IMR-90 (cell line): ENCODE measurements around the gene SLC35F1. TPM values are rescaled to one million over a fixed set of nuclear protein-coding genes. Genes with fewer than 3 reads are reported as not detected.

Source experiments
- ATAC-seq: fragments of 200-7000 bp; cut with Tn5 transposase; 2 replicates; pipeline ENCODE4 v1.9.1; 2020; ENCODE audit warnings: low read depth, mild to moderate bottlenecking, moderate library complexity
- BruUV-seq: library from RNA; stranded (reverse); fragments of 400-500 nt; replicated peaks from 2 replicates; lab custom pipeline; 2021; lab: Mats Ljungman, UMichigan
- CTCF ChIA-PET: fragments of 300-600 bp; formaldehyde crosslinking; extraction: SDS; loops from one replicate; lab custom pipeline; 2021; ENCODE audit warnings: antibody characterized with exemption; lab: Yijun Ruan, JAX
- POLR2A ChIA-PET: fragments of 300-600 bp; sonication (Branson Sonifier 250); formaldehyde crosslinking; loops from one replicate; lab custom pipeline; 2022; ENCODE audit warnings: antibody characterized with exemption; ENCODE audit not compliant: unreplicated experiment; lab: Charles Lee
- DNase-seq: peaks from one replicate; pipeline ENCODE4 v3.0.0; 2013
- H2AFZ ChIP-seq: replicated peaks from 2 replicates; pipeline ENCODE3; 2013; ENCODE audit warnings: low read length, mild to moderate bottlenecking; ENCODE audit not compliant: poor library complexity
- H2AK5ac ChIP-seq: 2 replicates; pipeline ENCODE4 v1.6.1; 2013; ENCODE audit warnings: low read depth, low read length, inconsistent platforms
- H2AK9ac ChIP-seq: replicated peaks from 2 replicates; pipeline ENCODE3; 2013; ENCODE audit warnings: mild to moderate bottlenecking, low read depth, low read length, moderate library complexity; ENCODE audit not compliant: poor library complexity
- H2BK120ac ChIP-seq: 2 replicates; pipeline ENCODE4 v1.6.1; 2013; ENCODE audit warnings: low read depth, low read length, inconsistent platforms
- H2BK15ac ChIP-seq: 3 replicates; pipeline ENCODE4 v1.6.1; 2013; ENCODE audit warnings: low read depth, low read length, inconsistent platforms
- H2BK20ac ChIP-seq: 2 replicates; pipeline ENCODE4 v1.6.1; 2013; ENCODE audit warnings: low read depth, mild to moderate bottlenecking, inconsistent platforms, low read length, moderate library complexity
- H2BK5ac ChIP-seq: 2 replicates; pipeline ENCODE4 v1.6.1; 2013; ENCODE audit warnings: mild to moderate bottlenecking, low read depth, low read length, inconsistent platforms; ENCODE audit not compliant: poor library complexity, severe bottlenecking
- H3K14ac ChIP-seq: replicated peaks from 2 replicates; pipeline ENCODE4 v1.6.1; 2013; ENCODE audit warnings: low read depth, low read length, inconsistent platforms
- H3K18ac ChIP-seq: 2 replicates; pipeline ENCODE4 v1.6.1; 2013; ENCODE audit warnings: low read depth, low read length, control low read depth
- H3K23ac ChIP-seq: 2 replicates; pipeline ENCODE4 v1.6.1; 2013; ENCODE audit warnings: low read depth, low read length, inconsistent platforms
- H3K27ac ChIP-seq: 2 replicates; pipeline ENCODE4 v1.5.1; 2013; ENCODE audit warnings: mild to moderate bottlenecking, control low read depth, low read length; ENCODE audit not compliant: insufficient read depth
- H3K27me3 ChIP-seq: 2 replicates; pipeline ENCODE4 v1.6.1; 2013; ENCODE audit warnings: low read length; ENCODE audit not compliant: control insufficient read depth, insufficient read depth
- H3K36me3 ChIP-seq: 2 replicates; pipeline ENCODE4 v1.6.1; 2013; ENCODE audit warnings: low read length, mixed read lengths; ENCODE audit not compliant: control insufficient read depth, insufficient read depth
- H3K4ac ChIP-seq: 2 replicates; pipeline ENCODE4 v1.6.1; 2013; ENCODE audit warnings: low read depth, low read length, inconsistent platforms
- H3K4me1 ChIP-seq: 2 replicates; pipeline ENCODE4 v1.6.1; 2013; ENCODE audit warnings: low read length, mixed read lengths; ENCODE audit not compliant: control insufficient read depth, insufficient read depth
- H3K4me2 ChIP-seq: 2 replicates; pipeline ENCODE4 v1.6.1; 2013; ENCODE audit warnings: low read depth, mild to moderate bottlenecking, control low read depth, low read length, moderate library complexity
- H3K4me3 ChIP-seq: 2 replicates; pipeline ENCODE4 v1.5.1; 2013; ENCODE audit warnings: low read depth, mild to moderate bottlenecking, control low read depth, low read length, moderate library complexity; ENCODE audit not compliant: insufficient read depth
- H3K56ac ChIP-seq: 2 replicates; pipeline ENCODE4 v1.6.1; 2013; ENCODE audit warnings: low read length, inconsistent platforms; ENCODE audit not compliant: insufficient read depth; ENCODE audit errors: extremely low read depth
- H3K79me1 ChIP-seq, 2 experiments: 2 replicates each; pipeline ENCODE4 v1.6.1; 2013; ENCODE audit warnings: low read length in 2 of 2, inconsistent platforms in 1 of 2, low read depth in 1 of 2
- H3K9ac ChIP-seq: 2 replicates; pipeline ENCODE4 v1.6.1; 2013; ENCODE audit warnings: low read depth, low read length, control low read depth
- H3K9me1 ChIP-seq: 2 replicates; pipeline ENCODE4 v1.6.1; 2013; ENCODE audit warnings: low read length, inconsistent platforms; ENCODE audit not compliant: insufficient read depth
- H3K9me3 ChIP-seq: 2 replicates; pipeline ENCODE4 v1.6.1; 2013; ENCODE audit warnings: low read length; ENCODE audit not compliant: control insufficient read depth, insufficient read depth
- H4K20me1 ChIP-seq: 2 replicates; pipeline ENCODE4 v1.6.1; 2013; ENCODE audit warnings: low read length, inconsistent platforms; ENCODE audit not compliant: insufficient read depth
- H4K5ac ChIP-seq: 2 replicates; pipeline ENCODE4 v1.6.1; 2013; ENCODE audit warnings: mild to moderate bottlenecking, low read depth, low read length, control low read depth
- H4K8ac ChIP-seq, 2 experiments: 2 replicates each; pipeline ENCODE4 v1.6.1; 2013; ENCODE audit warnings: low read depth in 2 of 2, low read length in 2 of 2, control low read depth in 1 of 2, inconsistent platforms in 1 of 2
- H4K91ac ChIP-seq: 2 replicates; pipeline ENCODE4 v1.6.1; 2013; ENCODE audit warnings: low read depth, low read length, inconsistent platforms; ENCODE audit not compliant: insufficient read depth
- BHLHE40 ChIP-seq: fragments of 150-350 bp; IDR thresholded peaks from 2 replicates; pipeline ENCODE4 v1.6.1; 2016; ENCODE audit warnings: mild to moderate bottlenecking, low read depth, low read length
- CEBPB ChIP-seq: IDR thresholded peaks from 2 replicates; pipeline ENCODE4 v1.6.1; 2012; ENCODE audit warnings: low read depth, low read length, improper control_type of control experiment
- CHD1 ChIP-seq: IDR thresholded peaks from 2 replicates; pipeline ENCODE4 v1.6.1; 2012; ENCODE audit warnings: low read depth, low read length, improper control_type of control experiment
- MAFK ChIP-seq: IDR thresholded peaks from 2 replicates; pipeline ENCODE4 v1.6.1; 2012; ENCODE audit warnings: low read depth, low read length, improper control_type of control experiment
- MAZ ChIP-seq: IDR thresholded peaks from 2 replicates; pipeline ENCODE4 v1.6.1; 2012; ENCODE audit warnings: low read depth, mild to moderate bottlenecking, low read length, improper control_type of control experiment, moderate library complexity, borderline replicate concordance
- NFE2L2 ChIP-seq: fragments of 150-350 bp; IDR thresholded peaks from 2 replicates; pipeline ENCODE4 v1.6.1; 2016; ENCODE audit warnings: low read depth, mild to moderate bottlenecking, low read length
- RAD21 ChIP-seq: IDR thresholded peaks from 2 replicates; pipeline ENCODE4 v1.6.1; 2012; ENCODE audit warnings: low read length, improper control_type of control experiment
- RCOR1 ChIP-seq: IDR thresholded peaks from 2 replicates; pipeline ENCODE4 v1.6.1; 2012; ENCODE audit warnings: mild to moderate bottlenecking, low read length, improper control_type of control experiment; ENCODE audit not compliant: insufficient replicate concordance
- RFX5 ChIP-seq: IDR thresholded peaks from 2 replicates; pipeline ENCODE4 v1.8.0; 2012; ENCODE audit warnings: low read depth, mild to moderate bottlenecking, low read length, moderate library complexity
- SMC3 ChIP-seq: fragments of 150-350 bp; IDR thresholded peaks from 2 replicates; pipeline ENCODE4 v1.6.1; 2016; ENCODE audit warnings: low read depth, mild to moderate bottlenecking, antibody characterized with exemption, low read length, moderate library complexity
- WGBS, 2 experiments: methylation state at CpG; one replicate each; pipeline versions ENCODE4 v1.1.5 to v1.1.7; 2013; ENCODE audit warnings: missing lambda C conversion rate in 2 of 2; ENCODE audit not compliant: insufficient read length in 1 of 2; ENCODE audit errors: extremely low coverage in 2 of 2; 5-methylcytosine and 5-hydroxymethylcytosine counted together
- dilution Hi-C: fragments of 300-500 bp; cut with HindIII; formaldehyde crosslinking; loops from one replicate; pipeline ENCODE4 v1.14.3; 2018; ENCODE audit warnings: low sequenced_read_pairs; ENCODE audit not compliant: unreplicated experiment
- in situ Hi-C: fragments of 300-500 bp; cut with MboI; formaldehyde crosslinking; loops from 3 replicates; pipeline ENCODE4 v1.14.3; 2019; ENCODE audit warnings: low sequenced_read_pairs, inconsistent platforms, mixed read lengths
- intact Hi-C: fragments of 100-400 bp; cut with micrococcal nuclease; formaldehyde crosslinking; loops from 2 replicates; pipeline ENCODE4 v1.10.0; 2022
- polyA plus RNA-seq, 3 experiments: library from polyadenylated mRNA; depleted of rRNA; stranded (reverse); fragments of >200 nt; gene quantifications; 2 replicates each; pipeline ENCODE4 v1.2.3, GENCODE V29; 2012; ENCODE audit warnings: low replicate concordance in 1 of 3
- total RNA-seq: library from RNA; depleted of rRNA; stranded (reverse); fragments of >200 nt; gene quantifications from 2 replicates; pipeline ENCODE4 v1.2.3, GENCODE V29; 2012
- TF ChIP-seq, protein P1 (sequence below): fragments of 150-350 bp; IDR thresholded peaks from 2 replicates; pipeline ENCODE4 v1.6.1; 2016; ENCODE audit warnings: low read depth, mild to moderate bottlenecking, low read length, moderate library complexity, borderline replicate concordance

SLC35F1 gene
- total and polyA plus RNA-seq, 2 of the 4 experiments (the other 2 are of a cell fraction): not detected

DNA sequence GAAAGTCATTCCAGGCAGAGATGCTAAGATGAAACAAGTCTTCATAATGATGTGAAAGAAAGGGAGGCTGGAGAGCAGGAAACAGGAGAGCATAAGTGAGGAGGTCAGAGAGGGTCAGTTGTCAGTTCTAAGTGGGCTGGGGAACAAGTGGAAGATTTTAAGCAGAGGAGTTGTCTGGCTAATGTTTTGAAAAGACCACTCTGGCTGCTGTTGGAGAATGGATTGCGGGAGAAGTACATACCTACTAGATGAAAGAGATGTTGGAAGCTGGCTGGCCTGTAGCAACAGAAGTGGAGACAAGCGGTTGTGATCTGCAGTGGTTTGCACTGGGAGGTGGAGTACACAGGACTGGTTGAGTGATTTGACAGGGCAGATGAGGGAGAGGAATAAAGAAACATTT lies 10.1 kb downstream of the SLC35F1 start:
- Histone ChIP-seq H2AK9ac (no peak overlapping the region), H2BK5ac (no peak overlapping the region), H3K4ac (no peak overlapping the region), H3K9me1 (no peaks in the 10 kb centered on the region), H3K4me3 (no peak overlapping the region), H3K27ac (no peak overlapping the region), H2BK15ac (no peak overlapping the region), H3K4me2 (no peak overlapping the region), H2BK20ac (no peak overlapping the region), H4K20me1 (no peaks in the 10 kb centered on the region), H3K27me3 (peaks cover 3% of the 10 kb centered on the region), H3K56ac (no peak overlapping the region), H2AFZ (no peak overlapping the region), H4K8ac (no peak overlapping the region), H3K18ac (no peak overlapping the region), H3K79me1 (no peaks in the 10 kb centered on the region), H3K23ac (no peak overlapping the region), H3K14ac (no peak overlapping the region), H4K91ac (no peak overlapping the region), H3K9me3 (no peaks in the 10 kb centered on the region), H2AK5ac (no peak overlapping the region), H3K4me1 (no peaks in the 10 kb centered on the region), H3K36me3 (no peaks in the 10 kb centered on the region), H2BK120ac (no peak overlapping the region), H4K5ac (no peak overlapping the region), H3K9ac (no peak overlapping the region)
- 50% methylated on average over 1 of the region's 2 CpGs; no CpG with 5 or more reads in 1 of the 2 experiments for WGBS, 2 experiments
- in situ Hi-C loops (no loop called here), intact Hi-C loops (no loop called here), dilution Hi-C loops (no loop called here)
- no peak for TF ChIP-seq RFX5
- TF ChIP-seq SMC3: no peak
- TF ChIP-seq MAZ: no peak
- TF ChIP-seq, protein P1, sequence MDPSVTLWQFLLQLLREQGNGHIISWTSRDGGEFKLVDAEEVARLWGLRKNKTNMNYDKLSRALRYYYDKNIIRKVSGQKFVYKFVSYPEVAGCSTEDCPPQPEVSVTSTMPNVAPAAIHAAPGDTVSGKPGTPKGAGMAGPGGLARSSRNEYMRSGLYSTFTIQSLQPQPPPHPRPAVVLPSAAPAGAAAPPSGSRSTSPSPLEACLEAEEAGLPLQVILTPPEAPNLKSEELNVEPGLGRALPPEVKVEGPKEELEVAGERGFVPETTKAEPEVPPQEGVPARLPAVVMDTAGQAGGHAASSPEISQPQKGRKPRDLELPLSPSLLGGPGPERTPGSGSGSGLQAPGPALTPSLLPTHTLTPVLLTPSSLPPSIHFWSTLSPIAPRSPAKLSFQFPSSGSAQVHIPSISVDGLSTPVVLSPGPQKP: no peak
- no peak for TF ChIP-seq MAFK
- no peak for TF ChIP-seq BHLHE40
- no peak for TF ChIP-seq NFE2L2
- no peak for TF ChIP-seq RAD21
- TF ChIP-seq RCOR1: no peak
- no peak for TF ChIP-seq CHD1
- no peak for TF ChIP-seq CEBPB
- ChIA-PET POLR2A (no interaction called here), CTCF (no interaction called here)
- DNase-seq (no peak), ATAC-seq (no peak)
- BruUV-seq: no TSS peak
